Kidney glomerular epithelial cell (primary cell): Measurements from ENCODE around the gene SLC4A2.

ENCODE experiments used
- DNase-seq: peaks from one replicate; lab custom pipeline; 2025; lab: John Stamatoyannopoulos, UW

Gene SLC4A2

DNA sequence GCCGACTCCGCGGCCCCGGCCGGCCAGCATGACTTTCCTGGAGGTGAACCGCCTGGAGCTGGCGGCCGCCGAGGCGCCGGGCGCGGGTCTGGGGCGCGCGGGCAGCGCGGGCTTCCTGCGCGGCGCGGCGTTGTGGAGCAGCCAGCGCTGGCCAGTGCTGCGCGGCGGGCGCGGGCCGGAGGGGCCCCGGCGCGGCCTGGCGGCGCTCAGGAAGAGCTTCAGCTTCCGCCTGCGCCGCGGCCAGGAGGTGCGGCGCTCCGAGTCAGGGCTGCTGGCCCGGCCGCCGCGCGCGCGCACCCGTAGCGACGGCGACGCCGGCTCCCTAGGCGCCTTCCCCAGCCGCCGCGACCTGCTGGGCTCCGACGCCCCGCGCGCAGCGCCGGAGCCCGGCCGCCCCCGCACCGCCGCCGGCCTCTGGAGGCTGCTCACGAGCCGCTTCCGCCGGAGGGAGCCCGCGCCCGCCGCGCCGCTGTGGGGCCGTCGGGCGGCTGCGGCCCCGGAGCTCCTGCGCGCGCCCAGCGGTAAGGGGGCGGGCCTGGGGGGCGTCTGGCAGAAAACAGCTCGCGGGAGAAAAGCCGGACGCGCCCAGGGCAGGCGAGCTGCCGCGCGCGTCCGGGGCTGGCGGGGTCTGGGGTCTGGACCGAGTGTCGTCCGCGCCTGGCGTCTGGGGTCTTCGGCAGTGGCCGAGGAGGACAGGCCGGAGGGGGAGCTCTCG is 55.9 kb downstream of the SLC4A2 start:
- DNase-seq = no peak

DNA sequence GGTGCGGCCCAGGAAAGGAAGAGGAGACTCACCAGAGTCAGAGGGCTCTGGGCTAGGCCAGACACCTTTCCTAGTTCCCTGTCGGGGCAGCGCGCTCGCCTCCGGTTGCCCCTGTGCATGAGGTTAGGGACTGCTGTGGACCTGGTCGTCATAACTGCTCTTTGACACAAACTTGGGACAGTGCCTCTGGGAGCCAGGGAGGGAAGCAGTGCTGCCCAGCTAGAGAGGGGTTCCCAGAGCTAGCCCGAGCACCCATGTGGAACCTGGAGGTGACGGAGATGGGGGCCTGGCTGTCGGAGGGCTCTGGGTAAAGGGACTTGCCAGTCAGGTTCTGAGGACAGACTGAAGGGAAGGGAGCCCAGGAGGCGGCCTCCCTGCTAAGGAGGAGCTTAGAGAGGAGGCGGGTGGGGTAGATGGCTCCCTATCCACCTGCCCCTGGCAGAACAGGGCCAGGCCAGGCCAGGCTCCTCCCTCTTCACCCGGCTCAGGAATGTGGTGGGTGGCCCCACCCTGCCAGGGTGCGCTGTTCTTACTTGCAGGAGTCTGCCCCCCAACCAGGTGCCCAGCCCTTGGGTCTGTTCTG is 56.5 kb downstream of the SLC4A2 start:
- DNase-seq = peak; percentile 73

DNA sequence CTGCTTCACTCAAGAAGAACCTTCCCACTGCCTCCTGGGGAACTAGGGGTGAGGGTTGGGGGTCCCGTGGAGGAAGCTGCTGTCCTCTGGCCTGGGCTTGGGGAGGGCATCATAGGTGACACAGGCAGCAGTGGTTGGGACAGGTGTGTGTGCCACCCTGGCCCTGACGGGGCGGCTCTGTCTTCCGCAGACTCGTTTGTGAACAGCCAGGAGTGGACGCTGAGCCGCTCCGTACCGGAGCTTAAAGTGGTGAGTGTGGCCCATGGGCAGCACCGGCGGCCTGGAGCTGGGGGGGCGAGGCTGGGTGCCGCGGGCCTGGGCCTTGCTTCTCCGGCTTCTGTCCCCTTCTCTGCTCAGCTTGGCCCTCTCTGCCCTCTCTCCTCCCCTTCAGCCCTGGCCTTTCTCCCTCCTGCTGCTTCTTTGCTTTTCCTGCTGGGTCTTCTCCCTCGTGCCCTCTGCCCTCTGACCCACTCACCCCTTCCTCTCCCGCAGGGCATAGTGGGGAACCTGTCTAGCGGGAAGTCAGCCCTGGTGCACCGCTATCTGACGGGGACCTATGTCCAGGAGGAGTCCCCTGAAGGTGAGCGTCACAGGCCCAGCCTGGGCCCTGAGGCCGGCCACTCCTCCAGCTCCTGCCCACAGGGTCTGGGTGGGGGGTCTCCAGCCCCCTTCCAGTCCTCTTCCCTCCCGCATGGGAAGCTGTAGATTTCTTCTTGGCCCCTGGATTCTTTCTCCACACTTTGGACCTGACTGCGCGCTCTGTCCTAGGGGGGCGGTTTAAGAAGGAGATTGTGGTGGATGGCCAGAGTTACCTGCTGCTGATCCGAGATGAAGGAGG is 57.4 kb downstream of the SLC4A2 start:
- DNase-seq = no peak

DNA sequence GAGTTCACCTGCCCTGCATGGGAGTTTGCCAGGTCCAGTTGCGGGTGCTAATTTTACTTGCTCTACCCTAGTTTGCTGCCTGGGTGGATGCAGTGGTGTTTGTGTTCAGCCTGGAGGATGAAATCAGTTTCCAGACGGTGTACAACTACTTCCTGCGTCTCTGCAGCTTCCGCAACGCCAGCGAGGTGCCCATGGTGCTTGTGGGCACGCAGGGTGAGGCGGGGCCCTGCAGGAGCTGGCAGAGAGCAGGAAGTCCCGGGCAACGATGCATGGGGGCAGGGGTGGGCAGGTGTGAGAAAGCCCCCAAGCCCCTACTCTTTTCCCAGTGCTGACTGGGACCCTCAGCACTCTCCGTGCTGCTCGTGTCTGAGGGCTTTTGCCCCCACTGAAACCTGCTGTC is 58.2 kb downstream of the SLC4A2 start:
- DNase-seq = no peak

DNA sequence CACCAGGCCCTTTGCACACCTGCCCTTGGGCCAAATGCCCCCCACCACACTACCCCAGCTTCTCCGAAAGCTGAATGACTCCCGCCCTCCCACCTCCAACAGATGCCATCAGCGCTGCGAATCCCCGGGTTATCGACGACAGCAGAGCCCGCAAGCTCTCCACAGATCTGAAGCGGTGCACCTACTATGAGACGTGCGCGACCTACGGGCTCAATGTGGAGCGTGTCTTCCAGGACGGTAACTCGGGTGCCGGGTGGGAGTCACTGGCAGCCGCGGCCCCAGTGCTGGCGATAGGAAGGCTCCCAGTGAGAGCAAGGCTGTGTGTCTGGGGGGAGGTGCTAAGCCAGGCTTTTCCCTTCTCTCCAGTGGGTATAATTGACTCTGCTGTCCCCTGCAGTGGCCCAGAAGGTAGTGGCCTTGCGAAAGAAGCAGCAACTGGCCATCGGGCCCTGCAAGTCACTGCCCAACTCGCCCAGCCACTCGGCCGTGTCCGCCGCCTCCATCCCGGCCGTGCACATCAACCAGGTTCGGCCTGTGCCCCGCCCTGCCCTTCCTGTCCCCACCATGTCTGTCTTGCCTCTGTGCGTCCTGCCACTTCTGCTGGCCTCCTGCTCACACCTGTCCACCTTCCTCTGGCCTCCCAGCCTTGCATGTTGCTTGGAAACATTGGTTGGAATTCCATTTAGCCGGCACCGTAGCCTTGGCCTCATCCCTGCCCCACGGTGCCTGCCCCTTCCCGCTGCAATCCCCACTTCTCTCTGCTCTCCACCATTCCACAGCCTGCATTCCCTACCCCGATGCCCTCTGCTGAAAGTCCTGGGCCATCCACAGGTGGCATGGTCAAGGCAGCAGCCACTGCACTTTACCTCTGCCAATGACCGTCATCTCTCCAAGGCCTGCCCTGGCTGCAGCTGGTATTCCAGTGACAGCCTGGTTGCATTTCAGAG is 59.0 kb downstream of the SLC4A2 start:
- DNase-seq = no peak

DNA sequence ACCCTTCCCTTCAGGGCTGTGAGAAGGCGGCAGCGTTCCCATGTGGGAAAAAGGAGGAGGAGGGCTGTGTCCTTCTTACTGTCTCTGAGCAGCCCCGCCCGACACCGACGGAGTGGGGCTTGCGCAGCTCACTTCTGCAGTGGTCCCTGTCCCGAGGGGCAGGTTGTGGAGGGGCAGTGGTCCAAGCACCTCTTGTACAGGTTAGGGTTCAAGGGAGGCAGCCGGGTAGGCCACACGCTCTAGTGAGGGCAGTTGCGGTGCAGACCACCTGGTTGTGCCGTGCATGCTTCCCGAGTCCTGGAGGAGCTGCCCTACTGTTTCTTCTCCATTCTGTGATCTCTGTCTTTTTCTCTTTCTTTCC is 59.6 kb downstream of the SLC4A2 start:
- no peak for DNase-seq

DNA sequence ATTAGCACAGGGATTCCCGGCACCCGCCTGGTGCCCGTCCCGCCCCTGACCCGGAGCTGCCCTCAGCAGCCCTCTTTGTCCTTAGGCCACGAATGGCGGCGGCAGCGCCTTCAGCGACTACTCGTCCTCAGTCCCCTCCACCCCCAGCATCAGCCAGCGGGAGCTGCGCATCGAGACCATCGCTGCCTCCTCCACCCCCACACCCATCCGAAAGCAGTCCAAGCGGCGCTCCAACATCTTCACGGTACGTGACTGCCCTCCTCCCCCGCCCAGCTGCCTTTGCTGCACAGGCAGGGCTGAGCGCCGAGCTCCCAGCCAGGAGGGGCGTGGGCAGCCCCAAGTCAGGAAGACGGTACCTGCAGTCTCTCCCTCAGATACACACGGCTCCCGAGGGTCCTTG is 60.5 kb downstream of the SLC4A2 start:
- no peak for DNase-seq

DNA sequence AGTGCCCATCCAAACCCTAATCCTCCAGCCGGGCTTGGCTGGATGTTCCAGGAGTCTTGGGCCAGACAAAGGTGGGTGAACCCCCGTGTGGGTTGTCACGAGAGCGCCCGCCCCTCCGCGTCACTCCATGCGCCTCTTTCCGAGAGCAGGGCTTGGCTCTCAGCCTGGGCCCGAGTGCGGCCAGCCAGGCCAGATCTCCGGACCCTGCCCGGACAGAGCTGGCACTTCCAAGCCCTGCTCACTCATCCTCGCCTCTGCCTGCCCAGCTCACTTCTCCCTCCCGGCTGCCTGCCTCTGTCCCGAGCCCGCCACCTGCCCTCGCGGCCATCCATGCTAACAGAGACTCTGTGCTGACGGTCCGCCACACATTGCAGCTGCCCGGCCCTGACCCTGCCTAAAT is 61.5 kb downstream of the SLC4A2 start:
- DNase-seq = no peak

DNA sequence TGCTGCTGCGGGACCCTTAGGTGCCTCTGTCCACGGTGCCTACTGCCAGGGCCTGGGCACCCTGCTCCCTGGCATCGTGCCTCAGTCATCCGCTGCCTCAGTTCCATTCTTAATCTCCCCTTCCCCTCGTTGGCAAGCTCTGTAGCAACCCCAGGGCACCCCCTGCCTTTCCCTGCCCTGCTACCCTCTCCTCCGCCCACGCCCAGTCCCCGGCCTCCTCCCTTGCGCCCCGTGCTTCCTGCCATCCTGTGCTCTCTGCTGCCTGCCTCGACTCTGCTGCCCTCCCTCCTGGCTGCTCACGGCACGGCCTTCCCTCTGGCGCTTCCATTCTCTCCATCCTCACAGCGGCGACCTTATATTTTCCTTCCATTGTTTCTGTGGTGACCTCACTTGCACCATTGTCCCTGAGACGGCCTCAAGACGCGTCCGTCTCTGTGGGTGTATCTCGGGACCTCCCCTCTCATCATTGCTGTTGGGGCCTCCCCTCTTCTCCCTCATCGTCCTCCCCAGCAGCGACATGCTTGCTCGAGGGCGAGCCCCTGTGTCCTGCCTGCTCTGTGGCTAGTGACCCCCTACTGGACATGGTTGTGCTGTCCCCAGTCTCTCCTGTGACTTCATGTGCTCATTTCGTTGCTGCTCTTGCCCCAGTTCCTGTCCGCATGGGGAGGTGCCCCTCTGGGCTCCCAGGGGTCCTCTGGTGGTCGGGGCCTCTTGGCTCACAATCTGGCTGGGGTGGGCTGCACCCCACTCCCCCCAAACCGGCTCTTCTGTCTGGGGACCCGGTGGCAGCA is 62.2 kb downstream of the SLC4A2 start:
- DNase-seq = no peak

DNA sequence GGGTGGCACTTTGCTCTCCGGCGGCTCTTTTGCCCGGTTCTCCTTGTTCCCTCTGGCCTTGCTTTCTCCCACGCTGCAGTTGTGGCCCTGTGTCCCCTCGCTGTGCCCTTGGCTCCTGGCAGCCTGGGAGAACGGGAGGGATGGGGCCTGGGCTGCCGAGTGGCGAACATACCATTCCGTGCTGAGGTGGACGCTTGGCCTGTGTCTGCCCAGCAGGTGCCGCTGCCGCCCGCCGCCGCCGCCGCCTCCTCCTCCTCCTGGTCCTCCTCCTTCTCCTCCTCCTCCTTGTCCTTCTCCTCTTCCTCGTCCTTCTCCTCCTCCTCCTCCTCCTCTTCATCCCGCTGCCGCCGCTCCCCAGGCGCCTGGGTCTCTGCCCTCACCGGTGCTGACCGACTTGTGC is 62.9 kb downstream of the SLC4A2 start:
- DNase-seq = no peak

DNA sequence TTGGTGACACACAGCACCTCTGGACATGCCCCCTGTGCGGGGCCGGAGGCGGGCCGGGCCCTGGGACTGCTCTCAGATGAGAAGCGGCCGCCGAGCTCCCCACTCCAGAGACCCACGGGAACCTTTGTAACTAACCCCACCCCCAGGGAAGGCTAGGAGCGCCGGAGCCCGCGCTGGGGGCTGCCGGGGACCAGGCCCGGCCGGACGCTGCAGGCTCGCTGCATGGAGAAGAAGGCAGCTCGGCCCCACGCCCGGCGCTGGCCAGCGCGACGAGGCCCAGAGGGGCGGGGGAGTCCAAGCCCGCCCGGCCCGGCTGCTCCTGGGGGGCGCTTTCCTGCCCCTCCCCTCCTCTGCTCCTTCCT is 63.4 kb downstream of the SLC4A2 start:
- no peak for DNase-seq

DNA sequence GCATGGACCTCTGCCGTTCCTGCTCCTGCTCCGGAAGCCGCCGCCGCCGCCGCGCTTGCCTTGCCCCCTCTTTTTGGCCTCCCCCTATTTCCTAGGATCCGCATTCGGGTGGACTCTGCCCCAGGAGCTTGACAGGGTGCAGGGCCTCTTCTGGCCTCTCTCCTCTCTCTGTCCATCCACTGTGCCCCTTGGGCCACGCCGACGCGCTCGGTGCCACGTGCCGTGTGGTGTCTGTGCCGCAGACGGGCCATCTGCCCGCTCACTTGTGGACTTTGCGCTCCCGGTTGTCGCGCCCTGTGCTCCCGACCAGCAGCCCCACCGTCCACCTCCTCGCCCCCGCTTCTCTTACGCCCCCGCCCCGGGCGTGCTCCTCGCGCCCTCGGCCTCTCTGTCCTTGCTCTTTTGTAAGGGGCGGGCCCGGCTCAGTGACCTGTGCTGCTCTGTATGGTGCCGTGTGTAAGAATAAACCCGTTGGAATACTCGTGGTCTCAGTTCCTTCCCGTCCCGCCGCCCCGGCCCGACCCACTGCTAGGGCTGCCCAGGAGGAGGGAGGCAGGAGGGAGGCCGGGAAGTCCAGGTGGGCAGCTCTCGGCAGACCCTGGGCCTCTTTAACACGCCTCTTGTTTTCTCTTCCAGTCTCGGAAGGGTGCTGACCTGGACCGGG is 63.9 kb downstream of the SLC4A2 start:
- DNase-seq = no peak

DNA sequence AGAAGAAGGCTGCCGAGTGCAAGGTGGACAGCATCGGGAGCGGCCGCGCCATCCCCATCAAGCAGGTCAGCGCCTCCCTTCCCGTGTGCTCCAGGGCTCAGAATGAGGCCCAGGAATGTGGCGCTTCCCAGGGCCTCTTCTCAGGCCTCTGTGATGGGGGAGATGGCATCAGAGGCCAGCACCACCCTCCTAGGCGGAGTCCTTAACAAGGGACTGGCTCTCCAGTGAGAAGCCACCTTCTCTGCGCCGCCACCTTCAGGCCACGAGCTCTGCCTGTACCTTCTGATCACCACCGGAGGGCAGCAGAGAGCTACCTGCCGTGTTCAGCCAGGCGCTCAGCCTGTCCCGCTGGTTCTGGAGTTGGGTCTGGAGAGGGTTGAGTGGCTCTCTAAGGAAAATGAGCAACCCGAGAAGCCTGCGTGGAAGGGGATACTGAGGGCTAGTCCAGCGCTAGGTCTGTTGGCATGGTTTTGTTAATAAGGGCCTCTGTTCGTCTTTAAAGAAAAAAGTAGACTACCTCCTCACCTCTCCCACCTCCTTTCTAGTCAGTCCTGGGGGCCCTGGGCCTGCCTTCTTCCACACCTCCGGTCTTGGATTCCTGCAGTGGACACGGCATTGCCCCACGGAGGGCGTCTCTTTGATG is 64.6 kb downstream of the SLC4A2 start:
- peak; percentile 53 for DNase-seq

DNA sequence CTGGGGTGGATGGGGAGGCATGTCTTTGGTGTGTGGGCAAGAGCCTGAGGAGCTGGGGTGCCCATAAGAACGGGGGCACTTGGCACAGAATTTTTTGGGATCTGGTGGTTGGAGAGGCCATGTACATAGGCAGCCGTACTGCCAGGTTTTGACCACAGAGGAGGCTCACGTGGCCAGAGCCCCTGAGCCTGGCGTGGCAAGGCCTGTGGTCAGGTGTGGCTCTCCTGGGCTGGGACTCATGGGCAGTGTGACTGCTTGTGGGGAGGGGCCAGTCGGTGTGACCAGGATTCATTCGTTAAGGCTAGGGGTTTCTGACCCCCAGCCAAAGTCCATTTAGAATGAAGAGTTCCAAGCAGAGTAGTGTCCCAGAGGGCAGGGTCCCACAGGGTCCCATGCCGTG is 65.1 kb downstream of the SLC4A2 start:
- no peak for DNase-seq

DNA sequence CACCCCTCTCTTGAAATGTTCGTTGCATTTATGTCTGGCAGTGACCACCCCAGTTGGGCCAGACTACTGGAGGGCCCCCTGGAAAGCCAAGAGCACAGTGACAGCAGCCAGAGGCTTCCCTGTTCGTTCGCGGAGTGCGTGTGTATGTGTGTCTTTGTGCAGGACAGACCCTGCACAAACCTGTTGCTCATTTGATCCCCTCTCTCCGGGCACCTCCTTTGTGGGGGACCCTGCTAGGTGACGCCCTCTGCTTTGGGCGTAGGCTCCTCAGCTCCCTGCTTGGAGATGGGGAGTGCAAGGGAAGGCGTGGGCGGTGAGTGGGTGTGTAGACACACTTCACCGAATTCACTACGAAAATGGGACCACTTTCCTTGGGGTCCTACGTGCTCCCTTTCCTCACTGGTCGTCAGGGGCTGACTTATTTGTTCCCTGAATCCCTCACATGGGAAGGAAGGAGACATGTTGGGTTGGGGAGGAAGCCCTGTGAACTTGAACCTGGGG is 65.6 kb downstream of the SLC4A2 start:
- no peak for DNase-seq

DNA sequence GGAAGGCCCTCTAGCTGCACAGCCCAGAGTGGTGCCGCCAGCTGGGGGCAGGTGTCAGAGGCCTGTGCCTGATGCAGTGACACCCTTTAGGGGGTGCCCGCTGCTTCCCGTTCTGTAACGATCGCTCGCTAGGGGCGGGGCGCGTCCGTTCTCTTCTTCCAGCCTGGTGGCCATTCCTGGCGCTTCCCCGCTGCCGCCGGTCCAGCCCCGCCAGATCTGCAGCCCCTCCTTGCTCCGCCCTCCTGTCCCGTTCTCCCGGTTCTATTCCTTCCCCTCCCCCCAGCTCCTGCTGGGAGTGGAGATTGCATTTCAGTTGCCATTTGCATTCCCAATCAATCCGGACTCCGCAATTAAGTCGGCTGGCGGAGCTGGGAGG is 66.1 kb downstream of the SLC4A2 start:
- no peak for DNase-seq

DNA sequence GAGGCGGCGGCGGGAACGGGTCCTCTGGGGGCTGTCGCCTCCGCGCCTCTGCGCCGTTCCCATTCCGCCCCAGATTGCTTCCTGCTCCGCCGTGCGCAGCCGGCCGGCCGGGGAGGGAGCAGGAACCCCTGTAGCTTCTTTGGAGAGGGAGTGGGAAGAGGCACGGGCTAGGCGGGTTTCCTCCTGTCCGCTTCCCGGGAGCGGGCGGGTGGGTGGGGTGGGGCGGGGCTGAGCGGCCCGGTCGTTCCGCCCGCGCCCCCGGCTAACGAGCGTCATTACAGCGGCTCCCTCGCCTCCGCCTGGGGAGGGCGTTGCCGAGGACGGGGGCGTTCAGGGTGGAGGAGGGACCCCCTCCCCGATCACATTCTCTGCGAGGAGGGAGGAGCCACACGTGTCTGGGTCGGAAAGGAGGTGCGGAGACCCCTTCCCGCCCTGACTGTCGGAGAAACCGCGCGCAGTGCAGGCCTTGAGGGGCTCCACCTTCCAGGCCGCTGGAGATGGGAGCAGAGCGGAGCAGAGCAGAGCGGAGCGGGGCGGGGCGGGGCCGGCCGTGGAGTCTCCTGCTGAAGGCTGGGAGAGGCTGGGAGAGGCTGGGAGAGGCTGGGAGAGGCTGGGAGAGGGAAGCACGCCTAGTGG is 66.6 kb downstream of the SLC4A2 start:
- no peak for DNase-seq
